AG08396 (cell line): Measurements from ENCODE around the gene SLC35A3.
"Not testable (repeated sequence)": the region's sequence is repeated elsewhere in the genome, so short reads cannot be mapped to it uniquely, and the experiment has no call there.

ENCODE experiments used
- DNase-seq: peaks from one replicate; pipeline ENCODE4 v3.0.0; 2012; ENCODE audit warnings: low spot score, mixed read lengths

SLC35A3 gene

DNA sequence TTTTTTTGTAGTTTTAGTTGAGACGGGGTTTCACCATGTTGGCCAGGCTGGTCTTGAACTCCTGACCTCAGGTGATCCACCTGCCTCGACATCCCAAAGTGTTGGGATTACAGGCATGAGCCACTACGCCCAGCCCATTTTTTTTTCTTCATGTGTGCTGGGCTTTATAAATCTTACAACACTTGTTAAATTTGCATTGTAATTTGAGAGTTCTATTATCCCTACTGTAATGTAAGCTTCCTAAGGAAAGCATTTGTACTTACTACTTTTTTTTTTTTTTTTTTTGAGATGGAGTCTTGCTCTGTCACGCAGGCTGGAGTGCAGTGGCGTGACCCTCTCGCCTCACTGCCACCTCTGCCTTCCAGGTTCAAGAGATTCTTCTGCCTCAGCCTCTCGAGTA is 2.3 kb downstream of the SLC35A3 start:
- not testable (repeated sequence) for DNase-seq

DNA sequence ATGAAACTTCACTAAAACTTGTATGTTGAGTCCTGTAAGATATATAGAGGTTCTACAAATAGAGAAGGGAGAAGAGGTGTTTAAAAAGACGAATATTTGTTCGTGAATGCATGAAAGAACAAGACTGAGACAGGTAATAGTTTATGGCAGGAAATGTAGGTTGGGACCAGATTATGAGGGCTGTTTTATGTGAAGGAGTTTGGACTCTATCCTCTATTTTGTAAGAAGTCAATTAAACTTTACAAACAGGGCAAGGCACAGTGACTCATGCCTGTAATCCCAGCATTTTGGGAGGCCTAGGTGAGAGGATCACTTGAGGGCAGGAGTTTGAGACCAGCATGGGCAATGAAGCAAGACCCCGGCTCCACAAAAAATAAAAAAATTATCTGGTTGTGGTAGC is 5.7 kb downstream of the SLC35A3 start:
- DNase-seq = no peak

DNA sequence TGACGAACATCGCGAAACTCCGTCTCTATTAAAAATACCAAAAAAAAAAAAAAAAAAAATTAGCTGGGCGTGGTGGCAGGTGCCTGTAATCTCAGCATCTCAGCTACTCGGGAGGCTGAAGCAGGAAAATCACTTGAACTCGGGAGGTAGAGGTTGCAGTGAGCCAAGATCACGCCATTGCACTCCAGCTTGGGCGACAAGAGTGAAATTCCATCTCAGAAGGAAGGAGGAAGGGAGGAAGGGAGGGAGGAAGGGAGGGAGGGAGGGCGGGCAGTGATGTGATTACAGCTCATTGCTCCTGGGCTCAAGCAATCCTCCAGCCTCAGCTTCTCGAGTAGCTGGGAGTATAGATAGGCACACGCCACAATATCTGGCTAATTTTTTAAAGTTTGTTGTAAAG is 7.5 kb downstream of the SLC35A3 start:
- DNase-seq = not testable (repeated sequence)

DNA sequence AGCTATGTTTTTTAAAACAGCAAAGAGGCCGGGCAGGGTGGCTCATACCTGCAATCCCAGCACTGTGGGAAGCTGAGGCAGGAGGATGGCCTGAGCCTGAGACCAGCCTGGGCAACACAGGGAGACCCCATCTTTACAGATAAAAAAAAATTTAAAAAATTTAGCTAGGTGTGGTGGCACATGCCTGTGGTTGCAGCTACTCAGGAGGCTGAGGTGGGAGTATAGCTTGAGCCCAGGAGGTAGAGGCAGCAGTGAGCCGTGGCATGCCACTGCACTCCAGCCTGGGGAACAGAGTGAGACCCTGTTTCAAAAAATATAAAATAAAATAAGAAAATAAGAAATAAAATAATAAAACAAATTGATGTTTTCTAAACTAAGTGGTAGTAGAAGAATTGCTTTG is 8.4 kb downstream of the SLC35A3 start:
- DNase-seq = no peak

DNA sequence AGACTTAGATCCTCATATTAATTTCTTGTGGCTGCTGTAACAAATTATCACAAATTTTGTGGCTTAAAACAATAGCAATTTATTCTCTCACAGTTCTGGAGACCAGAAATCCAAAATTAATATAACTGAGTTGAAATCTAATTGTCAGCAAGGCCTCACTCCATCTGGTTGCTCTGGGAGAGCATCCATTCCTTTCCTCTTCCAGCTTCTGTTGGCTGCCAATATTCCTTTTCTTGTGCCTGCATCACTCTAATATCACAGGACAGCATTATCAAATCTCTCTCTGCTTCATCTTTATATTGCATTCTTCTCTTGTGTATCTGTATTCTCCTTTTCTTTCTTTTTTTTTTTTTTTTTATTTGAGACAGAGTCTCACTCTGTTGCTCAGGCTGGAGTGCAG is 9.3 kb downstream of the SLC35A3 start:
- no peak for DNase-seq

DNA sequence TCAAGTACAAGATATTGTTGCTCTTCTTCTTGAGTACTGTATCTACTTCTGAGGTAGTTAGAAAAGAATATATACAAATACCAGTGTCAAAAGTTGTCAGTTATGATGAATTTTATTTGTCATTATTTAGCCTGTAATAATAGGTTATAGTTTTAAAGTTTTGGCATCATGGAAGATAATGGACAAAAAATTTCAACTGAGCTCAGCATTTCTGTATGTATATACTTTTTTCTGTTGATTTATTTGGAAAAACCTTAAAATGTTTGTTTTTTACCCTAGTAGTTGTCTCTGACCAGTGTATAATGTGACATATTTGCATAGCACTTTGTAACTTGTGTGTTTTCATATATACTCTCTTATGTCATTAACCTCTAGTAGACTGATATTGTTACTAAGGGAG is 11.1 kb downstream of the SLC35A3 start:
- DNase-seq = no peak

DNA sequence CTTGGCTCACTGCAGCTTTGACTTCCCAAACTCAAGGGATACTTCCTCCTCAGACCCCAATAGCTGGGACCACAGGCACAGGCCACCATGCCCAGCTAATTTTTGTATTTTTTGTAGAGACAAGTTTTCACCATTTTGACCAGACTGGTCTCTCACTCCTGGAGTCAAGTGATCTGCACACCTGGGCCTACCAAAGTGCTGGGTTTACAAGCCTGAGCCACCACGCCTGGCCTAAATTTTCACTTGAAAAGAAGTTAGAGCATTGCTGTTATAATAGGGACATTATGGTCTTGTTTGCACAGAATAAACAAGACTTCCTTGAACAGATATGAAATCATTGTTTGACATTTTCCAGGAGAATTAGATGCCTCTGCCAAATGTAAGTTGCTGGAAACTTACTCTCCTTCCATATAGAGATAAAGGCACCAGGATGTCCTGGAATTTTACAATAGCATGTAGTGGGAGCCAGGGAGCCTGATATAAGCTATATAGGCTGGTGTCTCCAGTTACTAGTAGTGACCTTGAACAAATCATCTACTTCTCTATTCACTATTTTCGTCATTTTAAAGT is 16.9 kb downstream of the SLC35A3 start:
- DNase-seq = no peak

DNA sequence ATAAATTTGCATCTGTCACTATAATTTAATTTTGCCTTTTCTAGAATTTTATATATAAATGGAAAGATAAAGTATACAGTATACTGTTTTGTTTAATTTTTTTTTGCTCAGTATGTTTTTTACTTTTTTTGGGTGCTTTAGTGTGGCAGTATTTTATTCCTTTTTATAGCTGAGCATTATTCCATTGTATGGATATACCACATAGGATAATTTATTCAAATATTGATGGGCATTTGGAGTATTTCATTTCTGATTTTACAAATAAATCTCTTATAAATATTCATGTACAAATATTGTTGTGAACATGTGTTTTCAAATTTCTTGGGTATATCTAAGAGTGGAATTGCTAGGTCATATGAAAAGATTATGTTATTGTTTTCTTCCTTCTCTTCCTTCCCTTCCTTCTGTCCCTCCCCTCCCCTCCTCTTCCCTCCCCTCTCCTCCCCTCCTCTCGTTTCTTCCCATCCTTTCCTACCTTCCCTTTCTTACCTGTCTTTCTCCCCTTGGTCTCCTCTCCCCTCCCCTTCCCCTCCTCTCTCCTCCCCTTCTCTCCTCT is 18.5 kb downstream of the SLC35A3 start:
- no peak for DNase-seq

DNA sequence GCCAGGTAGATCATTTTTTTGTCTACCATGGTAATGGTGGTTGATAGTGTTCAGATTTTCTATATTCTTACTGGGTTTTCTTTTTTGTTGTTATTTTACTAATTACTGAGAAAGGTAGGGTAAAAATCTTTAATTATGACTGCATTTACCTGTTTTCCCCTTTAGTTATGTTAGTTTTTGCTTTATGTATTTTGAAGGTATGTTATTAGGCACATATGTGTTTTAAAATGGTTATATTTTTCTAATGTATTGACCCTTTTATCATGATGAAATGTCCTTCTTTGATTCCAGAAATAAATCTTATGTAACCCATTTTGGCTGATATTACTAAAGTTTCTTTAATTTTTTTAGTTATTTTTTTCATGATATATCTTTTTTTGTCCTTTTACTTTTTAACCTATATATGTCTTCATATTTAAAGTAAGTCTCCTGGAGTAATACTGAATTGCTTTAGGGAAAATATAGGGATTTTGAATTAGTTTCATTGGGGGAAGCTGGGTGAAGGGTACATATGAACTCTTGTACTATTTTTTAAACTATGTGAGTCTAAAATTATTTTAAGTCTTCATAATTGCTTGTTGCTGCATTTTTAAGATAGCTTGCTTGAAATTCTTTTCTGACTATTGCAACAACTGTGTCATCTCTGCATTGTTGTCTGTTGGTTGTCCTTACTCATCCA is 22.4 kb downstream of the SLC35A3 start:
- DNase-seq = no peak

DNA sequence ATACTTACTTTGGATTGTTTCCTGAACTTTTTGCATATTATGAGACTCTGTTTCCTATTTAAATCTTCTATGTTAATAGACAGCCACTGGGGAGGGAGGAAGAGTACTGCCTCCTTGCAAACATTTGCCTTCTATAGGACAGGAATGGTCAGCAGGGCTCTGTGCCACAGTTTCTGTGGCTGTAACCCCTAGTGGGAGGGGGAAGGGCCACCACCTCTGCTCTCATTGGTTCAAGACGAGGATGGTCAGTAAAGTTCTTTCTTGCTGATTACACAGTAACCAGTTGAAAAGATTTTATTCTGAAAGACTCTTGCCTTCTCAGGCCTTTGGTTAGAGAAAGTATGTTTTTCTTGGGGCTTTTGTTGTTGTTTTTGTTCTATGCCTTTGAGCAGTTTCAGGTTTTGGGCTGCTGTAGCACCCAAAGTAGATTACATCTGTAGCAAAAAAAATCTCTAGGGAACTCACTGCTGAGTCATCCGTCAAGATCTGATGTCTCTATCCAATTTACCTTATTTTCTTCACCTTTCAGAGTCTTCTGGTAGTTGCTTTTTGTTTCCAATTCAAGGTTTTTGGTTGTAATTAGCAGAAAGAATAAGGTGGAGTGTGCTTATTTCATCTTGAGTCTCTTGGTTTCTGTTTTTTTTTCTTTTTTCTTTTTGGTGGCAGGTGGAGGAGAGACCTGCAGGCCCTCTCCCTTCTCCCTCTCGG is 23.1 kb downstream of the SLC35A3 start:
- DNase-seq = no peak

DNA sequence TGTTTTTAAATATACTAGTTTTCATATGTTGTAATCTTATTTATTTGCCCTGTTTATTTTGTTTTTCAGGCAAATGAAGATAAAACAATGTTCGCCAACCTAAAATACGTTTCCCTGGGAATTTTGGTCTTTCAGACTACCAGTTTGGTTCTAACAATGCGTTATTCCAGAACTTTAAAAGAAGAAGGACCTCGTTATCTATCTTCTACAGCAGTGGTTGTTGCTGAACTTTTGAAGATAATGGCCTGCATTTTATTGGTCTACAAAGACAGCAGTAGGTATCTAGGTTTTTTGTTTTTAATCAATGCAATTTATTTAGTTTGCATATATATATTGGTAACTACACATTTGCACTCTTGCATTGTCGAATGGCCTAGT is 23.7 kb downstream of the SLC35A3 start:
- DNase-seq = no peak

DNA sequence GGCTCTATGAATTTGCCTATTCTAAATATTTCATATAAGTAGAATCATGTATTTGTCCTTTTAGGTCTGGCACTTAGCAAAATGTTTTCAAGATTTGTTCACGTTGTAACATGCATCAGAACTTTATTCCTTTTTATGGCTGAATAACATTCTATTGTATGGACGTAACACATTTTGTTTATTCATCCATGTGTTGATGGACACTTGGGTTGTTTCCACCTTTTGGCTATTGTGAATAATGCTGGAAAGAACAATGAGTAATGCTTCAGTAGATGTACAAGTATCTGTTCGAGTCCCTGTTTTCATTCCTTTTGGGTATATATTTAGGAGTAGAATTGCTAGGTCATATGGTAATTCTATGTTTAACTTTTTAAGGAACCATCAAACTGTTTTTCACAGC is 24.7 kb downstream of the SLC35A3 start:
- no peak for DNase-seq

DNA sequence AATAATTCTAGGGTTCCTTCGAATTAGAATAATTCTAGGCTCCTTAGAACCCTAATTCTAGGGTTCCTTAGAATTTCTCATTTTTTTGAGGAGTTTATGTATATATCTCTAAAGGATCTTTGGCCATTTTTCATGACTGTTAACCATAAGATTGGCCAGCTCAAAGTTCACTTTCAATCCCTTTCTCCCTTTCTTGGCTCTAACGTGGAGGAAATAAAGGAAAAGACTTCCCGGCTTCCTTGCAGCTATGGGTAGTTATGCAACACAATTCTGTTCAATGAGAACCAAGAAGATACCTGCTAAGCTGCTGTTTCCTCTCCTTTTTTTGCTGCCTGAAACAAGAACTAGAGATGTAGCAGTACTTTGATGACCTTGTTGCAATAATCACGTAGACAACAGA is 27.2 kb downstream of the SLC35A3 start:
- DNase-seq = no peak

DNA sequence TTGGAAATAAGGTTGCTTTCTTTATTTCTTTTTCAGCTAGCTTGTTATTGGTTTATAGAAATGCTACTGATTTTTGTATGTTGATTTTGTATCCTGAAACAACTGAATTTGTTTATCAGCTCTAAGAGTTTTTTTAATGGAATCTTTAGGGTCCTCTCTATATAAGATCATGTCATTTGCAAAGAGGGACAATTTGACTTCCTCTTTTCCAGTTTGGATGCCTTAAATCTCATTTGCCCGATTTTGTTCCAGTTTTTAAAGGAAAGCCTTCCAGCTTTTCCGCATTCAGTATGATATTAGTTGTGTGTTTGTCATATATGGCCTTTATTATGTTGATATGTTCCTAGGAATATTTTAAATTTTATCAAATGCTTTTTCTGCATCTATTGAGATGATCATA is 31.7 kb downstream of the SLC35A3 start:
- DNase-seq = no peak

DNA sequence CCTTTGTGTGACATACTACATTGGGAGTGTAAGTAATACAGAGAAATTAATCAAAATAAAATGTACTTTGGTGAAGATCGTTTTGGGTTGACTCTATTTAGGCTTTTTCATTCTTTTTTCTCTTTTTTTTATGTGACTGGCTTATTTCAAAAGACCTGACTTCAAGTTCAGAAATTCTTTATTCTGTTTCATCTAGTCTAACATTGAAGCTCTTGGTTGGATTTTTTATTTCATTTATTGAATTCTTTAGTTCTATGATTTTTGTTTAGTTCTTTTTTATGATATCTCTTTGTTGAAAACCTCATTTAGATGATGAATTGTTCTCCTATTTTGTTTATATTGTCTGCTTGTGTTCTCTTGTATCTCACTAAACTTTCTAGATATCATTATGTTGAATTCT is 35.6 kb downstream of the SLC35A3 start:
- no peak for DNase-seq

DNA sequence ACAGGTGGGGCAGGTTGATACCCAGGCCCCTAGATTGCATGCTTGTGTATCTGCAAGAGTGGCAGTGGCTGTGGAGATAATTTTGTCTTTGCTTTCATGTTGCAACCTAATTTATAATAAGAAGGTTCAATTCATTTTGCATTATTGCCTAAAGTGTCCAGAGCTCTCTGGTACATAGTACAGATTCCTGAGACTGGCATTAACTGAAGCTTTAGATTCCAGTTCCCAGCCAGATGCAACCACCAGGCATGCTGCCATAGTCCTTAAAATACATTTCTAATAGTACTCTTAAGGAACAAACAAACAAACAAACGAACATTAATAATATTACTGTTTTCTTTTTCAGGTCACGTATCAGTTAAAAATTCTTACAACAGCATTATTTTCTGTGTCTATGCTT is 36.9 kb downstream of the SLC35A3 start:
- DNase-seq = no peak

DNA sequence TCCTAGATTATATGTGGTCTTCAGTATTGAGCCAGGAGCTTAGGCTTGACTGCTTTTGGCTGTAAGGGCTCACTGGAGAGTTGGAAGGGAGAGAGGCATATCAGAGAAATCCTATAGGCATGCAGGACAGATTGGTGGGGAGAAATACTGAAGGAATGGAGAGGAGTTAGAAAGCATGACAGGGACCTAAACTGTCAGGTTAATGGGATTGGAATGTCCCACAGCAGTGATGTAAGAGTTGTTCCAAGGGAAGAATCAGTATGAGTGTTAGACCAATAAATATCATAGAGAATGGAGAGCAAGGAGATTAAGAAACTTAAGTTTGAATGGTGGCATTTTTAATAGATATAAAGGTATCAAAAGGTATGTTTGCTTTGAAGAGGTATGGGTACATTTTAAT is 39.7 kb downstream of the SLC35A3 start:
- peak; percentile 22 for DNase-seq

DNA sequence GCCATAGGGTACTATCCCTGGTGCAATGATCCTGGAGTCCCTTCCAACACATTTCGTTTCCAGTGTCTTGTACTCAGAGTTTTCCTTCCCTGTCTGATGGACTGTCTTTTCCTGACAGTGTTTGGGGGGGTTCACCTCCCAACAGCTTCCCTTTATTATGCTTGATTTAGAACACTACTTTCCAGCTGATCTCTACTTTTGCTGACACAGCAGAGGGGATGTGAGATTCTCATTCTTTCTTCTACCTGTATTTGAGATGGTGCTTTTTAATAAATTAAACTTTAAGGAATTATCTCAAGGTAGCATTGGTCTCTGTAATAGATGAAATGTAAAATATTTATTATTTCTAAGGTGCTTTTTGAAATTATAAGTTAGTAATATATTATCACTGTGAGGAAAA is 41.0 kb downstream of the SLC35A3 start:
- no peak for DNase-seq

DNA sequence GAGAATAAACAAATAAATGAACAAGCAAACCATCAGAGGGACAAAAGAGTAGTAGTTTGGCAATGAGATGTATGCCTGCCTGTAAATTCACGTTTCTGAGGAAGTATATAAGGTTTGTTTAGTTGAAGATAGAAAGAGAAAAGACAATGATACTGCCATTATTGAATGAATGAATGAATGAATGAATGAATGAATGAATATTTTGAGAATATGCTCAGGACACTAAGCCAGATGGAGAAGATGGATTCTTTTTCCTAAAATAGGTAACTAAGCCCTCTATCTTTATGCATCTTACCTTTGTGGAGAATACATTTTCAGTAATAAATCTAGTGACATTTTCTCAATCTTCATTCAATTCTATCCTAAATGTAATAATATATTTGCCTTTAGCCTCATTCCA is 49.4 kb downstream of the SLC35A3 start:
- no peak for DNase-seq

DNA sequence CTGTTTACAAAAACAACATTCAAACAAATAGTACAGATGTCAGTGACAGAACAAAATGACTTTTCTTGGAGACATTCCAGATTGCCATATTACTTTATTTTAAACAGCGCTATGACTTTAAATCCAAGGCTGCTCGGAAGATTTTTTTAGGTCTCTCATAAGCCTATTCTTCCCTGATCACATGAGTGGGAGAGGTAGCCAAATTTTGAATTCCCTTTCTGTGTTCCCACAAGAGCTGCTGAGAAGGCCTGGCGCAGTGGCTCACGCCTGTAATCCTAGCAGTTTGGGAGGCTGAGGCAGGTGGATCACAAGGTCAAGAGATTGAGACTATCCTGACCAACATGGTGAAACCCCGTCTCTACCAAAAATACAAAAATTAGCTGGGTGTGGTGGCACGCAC is 53.7 kb downstream of the SLC35A3 start:
- no peak for DNase-seq

DNA sequence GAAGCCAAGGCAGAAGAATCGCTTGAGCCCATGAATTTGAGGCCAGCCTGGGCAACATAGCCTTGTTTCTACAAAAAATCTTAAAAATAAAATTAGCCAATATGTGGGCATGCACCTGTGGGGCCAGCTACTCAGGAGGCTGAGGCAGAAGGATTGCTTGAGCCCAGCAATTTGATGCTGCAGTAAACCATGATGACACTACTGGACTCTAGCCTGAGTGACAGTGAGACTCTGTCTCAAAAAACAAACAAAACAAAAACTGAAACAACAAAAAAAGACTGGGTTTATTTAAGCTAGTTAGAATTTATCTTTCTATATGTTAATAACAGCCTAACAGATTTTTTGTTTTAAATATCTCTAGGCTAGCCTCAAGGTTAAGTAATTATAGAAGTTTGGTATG is 57.4 kb downstream of the SLC35A3 start:
- DNase-seq = no peak

DNA sequence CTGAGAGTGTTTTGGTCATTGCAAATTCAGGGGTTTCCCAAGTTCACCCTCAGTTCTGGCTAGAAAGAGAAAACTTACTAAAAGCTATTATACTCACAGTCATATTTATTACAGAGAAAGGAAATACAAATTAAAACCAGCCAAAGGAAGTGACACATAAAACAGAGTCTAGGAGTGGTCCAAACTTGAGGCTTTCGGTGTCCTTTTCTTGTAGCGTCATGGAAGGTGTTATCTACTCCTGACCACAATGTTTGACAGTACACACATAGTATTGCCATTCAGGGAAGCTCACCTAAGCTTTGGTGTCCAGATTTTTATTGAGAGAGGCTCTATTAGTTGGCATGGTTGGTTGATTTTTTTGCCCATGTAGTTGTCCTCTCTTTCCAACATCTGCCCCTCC is 59.0 kb downstream of the SLC35A3 start:
- no peak for DNase-seq

DNA sequence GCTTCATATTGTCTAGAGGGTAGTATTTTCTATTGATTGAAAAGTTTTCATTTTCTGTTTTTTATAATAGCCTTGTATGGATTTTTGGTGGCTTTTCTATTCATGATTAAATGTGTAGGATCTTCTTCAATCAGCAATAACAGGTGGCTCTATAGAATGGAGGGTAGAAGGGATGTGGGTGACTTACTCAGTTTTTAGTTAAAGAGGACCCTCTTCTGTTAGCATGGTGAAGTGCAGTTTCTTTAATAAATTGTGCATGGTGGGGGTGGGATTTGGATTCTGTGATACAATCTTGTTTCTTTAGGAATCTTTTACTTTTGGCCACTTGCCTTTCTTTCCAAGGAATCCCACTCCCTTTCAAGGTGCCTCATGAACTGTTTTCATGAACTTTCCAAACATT is 64.7 kb downstream of the SLC35A3 start:
- DNase-seq = peak; percentile 20

DNA sequence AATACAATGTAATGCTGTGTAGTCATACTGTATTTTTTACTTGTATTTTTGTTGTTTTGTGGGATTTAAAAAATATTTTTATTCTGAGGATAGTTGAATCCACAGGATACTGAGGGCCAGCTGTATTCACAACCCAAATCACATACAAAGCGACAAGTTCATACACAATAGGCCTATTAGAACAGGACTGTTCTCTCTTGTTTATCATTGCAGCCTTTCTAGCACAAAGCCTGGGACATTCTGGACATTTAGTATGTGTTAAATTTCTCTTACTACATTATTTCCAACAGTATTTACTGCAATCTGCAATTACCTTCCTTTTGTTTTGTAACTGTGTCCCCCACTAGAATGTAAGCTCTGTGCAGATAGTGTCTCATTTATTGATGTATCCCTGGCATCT is 65.4 kb downstream of the SLC35A3 start:
- no peak for DNase-seq
